ENCODE results near the gene CCR3.

DNA sequence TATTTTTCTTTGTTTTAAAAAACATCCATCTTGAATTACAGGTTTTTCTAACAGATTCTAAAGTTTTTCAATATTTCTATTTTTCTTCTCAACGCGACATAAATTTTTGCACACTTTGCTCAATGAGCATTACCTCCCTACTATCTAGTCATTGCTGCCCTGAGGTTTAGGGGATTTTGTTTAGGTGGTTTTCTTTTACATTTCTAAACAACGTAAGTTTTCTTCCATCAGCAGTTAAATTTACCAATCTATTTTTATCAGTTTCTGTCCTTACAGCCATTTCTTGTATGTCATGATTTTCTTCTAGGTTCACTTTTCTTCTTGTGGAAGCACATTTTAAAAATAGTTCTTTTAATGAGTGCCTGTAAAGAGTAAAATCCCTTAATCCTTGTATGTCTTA is 62.5 kb downstream of the CCR3 start:
- TF ChIP-seq, protein P1, sequence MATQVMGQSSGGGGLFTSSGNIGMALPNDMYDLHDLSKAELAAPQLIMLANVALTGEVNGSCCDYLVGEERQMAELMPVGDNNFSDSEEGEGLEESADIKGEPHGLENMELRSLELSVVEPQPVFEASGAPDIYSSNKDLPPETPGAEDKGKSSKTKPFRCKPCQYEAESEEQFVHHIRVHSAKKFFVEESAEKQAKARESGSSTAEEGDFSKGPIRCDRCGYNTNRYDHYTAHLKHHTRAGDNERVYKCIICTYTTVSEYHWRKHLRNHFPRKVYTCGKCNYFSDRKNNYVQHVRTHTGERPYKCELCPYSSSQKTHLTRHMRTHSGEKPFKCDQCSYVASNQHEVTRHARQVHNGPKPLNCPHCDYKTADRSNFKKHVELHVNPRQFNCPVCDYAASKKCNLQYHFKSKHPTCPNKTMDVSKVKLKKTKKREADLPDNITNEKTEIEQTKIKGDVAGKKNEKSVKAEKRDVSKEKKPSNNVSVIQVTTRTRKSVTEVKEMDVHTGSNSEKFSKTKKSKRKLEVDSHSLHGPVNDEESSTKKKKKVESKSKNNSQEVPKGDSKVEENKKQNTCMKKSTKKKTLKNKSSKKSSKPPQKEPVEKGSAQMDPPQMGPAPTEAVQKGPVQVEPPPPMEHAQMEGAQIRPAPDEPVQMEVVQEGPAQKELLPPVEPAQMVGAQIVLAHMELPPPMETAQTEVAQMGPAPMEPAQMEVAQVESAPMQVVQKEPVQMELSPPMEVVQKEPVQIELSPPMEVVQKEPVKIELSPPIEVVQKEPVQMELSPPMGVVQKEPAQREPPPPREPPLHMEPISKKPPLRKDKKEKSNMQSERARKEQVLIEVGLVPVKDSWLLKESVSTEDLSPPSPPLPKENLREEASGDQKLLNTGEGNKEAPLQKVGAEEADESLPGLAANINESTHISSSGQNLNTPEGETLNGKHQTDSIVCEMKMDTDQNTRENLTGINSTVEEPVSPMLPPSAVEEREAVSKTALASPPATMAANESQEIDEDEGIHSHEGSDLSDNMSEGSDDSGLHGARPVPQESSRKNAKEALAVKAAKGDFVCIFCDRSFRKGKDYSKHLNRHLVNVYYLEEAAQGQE (IDR thresholded peaks at IDR 0.05; ENCODE audit: insufficient read depth in 1 of 2, low read depth in 2 of 2, low read length in 1 of 2): no peak
- TF ChIP-seq, protein P2, sequence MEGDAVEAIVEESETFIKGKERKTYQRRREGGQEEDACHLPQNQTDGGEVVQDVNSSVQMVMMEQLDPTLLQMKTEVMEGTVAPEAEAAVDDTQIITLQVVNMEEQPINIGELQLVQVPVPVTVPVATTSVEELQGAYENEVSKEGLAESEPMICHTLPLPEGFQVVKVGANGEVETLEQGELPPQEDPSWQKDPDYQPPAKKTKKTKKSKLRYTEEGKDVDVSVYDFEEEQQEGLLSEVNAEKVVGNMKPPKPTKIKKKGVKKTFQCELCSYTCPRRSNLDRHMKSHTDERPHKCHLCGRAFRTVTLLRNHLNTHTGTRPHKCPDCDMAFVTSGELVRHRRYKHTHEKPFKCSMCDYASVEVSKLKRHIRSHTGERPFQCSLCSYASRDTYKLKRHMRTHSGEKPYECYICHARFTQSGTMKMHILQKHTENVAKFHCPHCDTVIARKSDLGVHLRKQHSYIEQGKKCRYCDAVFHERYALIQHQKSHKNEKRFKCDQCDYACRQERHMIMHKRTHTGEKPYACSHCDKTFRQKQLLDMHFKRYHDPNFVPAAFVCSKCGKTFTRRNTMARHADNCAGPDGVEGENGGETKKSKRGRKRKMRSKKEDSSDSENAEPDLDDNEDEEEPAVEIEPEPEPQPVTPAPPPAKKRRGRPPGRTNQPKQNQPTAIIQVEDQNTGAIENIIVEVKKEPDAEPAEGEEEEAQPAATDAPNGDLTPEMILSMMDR (IDR thresholded peaks at IDR 0.05): no peak
- TF ChIP-seq POLR2AphosphoS5 (IDR thresholded peaks at IDR 0.05; ENCODE audit: low read depth, low read length): no peak

Measured in Panc1 (cell line).